Measurements from ENCODE around the gene RBM19.

RBM19 gene

DNA sequence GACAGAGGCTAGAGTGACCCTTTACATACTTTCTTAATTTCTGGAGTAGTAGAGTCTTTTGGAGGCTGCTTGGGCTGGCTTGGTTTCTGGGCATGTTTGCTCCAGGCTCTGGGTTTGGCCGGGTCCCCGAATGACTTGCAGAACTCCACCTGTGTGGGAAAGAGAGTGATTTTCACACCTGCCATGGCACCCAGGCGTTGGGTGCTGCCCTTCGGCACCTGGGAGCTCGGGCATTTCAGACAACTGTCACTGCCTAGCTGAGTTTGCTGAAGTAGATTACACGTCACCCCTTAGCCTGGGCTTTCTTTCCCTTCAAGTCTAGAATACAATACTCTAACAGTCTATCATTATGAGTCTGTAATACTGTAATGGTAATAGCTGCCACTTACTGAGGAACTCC is 6.1 kb downstream of the RBM19 start:
- DNase-seq = no peak
- in situ Hi-C loops (cut with MboI; ENCODE audit: low pct_unique_long_range_greater_than_20kb, low sequenced_read_pairs) = no loop called here

DNA sequence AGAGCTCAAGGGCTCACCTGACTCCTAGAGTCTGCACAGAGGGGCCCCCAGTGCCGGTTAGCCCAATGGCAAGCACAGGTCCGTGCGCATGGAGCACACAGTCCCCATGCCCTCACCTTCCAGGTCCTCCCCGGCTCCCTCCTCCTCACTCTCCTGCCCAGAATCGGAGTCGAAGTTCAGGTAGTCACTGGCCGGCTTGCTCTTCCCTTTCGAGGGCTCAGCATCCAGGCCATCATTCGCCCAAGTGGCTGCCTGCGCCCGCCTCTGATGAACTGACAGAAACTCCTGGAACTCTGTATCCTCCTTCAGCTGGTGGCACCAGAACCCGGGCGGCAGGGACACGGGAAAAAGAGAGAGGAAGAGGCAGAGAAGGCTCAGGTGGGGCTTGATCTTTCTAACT is 7.0 kb downstream of the RBM19 start:
- in situ Hi-C loops (cut with MboI; ENCODE audit: low pct_unique_long_range_greater_than_20kb, low sequenced_read_pairs) = no loop called here
- no peak for DNase-seq

DNA sequence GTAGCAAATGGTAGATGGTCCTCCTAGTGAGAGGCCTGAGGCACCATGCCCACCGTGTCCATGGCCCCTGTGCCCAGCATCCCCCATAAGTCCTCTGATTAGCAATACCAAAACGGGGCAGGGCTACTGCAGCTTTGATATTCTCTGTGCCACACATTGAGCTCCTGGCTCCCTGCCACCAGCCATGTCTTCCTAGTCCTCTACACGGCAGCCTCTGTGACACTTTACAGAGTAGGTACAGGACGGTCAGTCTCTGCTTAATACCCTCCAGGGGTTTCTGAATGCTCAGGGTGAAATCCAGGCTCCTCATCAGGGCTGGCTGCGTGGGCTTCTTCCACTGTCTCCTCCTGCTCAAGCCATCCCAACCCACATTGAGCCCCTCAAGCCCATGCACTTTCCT is 8.0 kb downstream of the RBM19 start:
- in situ Hi-C loops (cut with MboI; ENCODE audit: low pct_unique_long_range_greater_than_20kb, low sequenced_read_pairs) = no loop called here
- DNase-seq = no peak

DNA sequence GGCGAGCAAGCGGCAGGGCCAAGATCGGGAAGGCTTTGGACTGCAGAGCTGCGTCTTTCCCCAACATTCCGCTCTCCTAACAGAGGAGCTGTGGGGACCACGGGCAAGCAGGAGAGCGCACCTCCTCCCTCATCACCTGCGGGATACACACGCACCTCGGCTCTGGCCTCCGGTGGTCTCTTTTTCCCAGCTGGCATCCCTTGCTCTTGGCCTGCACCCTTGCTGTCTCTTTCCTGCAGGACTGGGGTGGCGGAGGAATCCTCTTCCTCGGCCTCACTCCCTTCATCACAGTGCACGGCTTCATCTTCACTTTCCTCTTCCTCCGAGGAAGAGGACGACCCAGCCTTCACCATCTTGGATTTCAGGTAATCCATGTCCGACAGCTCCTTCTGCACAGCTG is 8.5 kb downstream of the RBM19 start:
- in situ Hi-C loops (cut with MboI; ENCODE audit: low pct_unique_long_range_greater_than_20kb, low sequenced_read_pairs) = no loop called here
- no peak for DNase-seq

DNA sequence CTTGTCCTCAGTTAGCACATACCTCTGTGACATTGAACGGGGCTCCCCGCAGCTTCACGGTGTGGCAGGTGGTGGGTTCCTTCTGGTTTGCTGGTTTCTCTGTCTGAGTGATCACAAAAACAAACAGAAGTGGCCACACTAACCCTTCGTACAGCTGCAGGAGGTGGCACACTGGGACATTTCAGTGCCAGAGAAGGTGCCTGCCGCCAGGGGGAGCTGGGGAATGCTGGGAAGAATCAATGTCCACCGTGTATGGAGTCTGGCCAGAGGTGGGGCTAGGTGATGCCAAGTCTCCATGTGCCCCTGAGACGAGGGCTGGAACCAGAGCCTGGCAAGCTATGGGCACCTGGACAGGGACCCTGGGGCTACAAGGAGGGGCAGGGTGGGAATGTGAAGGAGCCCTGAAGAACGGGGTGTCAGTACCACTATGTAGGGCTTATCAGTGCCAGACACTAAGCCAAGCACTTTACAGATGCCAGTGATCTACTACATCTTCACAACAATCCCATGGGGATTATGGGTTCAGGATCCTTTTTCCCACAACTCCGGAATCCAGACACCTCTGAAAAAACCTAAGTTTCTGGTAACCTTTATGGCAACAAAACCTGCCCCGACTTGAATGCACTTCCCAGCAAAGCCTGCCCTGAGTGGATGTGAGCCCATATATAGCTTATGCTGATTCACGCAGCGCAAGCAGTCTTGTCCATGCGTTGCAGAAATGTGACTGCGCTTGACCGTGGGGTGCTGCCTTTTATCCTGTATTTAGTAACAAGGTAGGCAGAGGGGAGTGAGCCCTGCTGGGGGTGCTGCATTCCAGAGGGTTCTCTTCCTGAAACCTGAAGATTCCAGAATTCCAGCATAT is 10.8 kb downstream of the RBM19 start:
- in situ Hi-C loops (cut with MboI; ENCODE audit: low pct_unique_long_range_greater_than_20kb, low sequenced_read_pairs) = no loop called here
- DNase-seq = peak; percentile 26

DNA sequence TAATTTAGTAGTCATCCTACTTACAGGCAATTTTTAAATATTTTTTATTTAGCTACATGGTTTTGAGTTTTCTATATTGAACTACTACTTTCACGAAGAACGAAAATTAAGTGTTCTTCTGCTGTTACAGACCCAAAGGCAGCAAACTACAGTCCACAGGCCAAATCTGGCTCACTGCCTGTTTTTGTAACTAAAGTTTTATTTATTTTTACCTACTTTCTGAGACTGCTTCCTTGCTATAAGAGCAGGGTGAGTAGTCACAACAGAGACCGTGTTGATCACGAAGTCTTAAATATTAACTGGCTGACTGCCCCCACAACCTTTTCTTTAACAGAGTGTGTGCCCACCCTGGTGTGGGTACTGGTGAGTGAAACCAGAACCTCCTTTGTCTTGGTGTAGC is 11.6 kb downstream of the RBM19 start:
- in situ Hi-C loops (cut with MboI; ENCODE audit: low pct_unique_long_range_greater_than_20kb, low sequenced_read_pairs) = no loop called here
- no peak for DNase-seq

DNA sequence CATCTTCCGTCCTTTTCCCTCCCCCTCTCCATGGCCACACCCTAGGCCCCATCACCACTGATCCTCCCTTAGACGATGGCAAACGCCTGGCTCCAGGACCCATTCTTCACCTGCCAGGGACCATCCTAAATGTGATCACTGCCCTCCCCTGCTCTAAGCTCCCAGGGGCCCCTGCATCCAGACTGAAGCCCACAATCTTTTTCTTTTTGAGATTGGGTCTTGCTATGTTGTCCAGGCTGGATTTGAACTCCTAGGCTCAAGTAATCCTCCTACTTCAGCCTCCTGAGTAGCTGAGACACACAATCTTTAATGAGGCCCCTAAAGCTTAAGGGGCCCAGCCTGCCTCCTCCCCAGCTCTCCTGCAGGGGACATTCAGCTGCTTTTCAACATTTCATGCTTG is 15.3 kb downstream of the RBM19 start:
- in situ Hi-C loops (cut with MboI; ENCODE audit: low pct_unique_long_range_greater_than_20kb, low sequenced_read_pairs) = no loop called here
- DNase-seq = no peak

DNA sequence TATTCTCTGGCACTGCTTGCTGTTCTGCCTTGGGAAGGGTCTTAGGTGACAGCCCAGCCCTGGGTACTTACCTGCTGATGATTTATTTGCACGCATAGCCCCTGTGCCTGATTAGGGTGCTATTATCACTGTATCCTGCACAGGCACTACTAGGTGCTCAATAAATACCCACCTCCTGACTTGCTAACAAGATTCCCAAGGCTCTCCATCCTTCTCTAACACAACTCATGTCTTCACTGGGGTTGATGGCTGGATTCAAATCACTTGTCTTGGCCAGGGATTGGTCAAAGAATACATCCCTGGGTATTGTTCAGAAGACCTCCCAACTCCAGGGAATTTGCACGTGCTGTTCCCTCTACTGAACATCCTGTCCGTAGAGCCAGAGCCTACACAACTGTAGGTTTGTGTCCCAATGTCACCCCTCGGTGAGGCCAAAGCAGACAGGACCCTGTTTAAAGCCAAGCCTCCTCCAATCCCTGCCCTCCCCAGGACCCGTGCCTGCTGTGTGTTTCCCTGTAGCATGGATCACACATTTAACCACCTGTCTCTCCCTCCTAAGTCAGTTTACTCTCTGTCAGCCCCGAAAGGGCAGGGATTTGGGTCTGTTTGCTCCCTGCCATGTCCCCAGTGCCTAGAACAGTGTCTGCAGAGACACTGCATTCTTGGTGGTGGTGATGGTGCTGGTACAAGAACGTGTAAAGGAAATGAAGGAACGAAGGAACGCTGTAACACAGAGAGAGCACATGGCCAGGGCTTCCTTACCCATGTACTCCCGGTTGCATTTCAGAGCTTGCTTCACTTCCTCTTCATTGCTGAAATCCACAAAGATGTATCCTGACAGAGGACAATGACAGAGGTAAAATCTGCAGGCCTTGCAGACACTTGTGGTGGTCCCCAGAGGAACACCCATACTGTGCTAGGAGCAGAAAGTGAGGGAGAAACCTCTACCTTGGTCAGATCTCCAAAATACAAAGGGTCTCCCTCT is 16.5 kb downstream of the RBM19 start:
- in situ Hi-C loops (cut with MboI; ENCODE audit: low pct_unique_long_range_greater_than_20kb, low sequenced_read_pairs) = no loop called here
- DNase-seq = no peak

DNA sequence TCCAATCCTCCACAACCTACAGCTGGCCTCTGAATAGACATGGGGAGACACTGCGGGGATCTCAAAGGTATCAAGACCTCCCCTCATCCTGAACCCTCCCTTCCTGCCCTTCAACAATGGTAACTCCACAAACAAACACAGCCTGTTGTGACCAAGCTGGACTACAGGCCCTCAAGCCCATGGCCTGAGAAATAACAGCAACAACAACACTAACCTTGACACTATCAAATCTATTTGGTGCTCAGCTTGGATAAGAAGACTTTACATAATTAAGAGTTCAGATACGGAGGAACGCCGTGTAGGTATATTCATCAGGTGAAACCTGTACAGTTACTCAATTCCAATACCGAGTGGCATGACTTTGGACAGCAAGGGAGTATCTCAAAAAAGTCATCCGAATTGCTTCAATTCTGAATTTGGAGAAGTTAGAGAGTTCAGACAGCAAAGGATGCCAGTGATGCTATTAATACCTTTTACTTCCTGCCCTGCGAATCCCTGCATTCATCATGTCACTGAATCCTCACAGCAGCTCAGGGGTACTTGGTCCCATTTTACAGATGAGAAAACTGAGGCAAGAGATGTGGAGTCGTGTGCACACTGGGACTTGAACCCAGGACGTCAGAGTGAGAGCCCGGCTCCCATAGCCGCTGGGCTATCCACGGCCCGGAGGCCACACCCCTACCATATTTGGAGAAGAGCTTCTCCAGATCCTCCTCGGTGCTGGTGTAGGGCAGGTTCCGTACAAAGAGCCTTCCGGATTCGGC is 17.8 kb downstream of the RBM19 start:
- DNase-seq = no peak
- in situ Hi-C loops (cut with MboI; ENCODE audit: low pct_unique_long_range_greater_than_20kb, low sequenced_read_pairs) = no loop called here

DNA sequence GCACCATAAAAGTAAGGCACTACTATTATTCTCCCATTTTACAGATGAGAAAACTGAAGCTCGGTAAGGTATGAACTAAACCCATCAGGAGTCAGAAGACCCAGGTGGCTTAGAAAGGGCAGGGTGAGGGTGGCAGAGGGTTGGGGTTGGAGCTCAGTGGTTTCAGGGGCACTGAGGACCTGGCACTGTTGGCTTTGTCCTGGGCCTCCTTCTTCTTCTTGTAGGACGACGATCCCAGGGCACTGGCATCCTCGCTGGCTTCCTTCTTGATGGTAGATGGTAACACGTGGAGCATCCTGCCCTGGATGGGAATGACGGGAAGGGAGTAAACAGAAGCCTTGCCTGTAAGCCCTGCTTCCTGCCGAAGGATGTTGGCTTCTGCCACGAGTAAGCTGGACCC is 19.9 kb downstream of the RBM19 start:
- no peak for DNase-seq
- in situ Hi-C loops (cut with MboI; ENCODE audit: low pct_unique_long_range_greater_than_20kb, low sequenced_read_pairs) = no loop called here

DNA sequence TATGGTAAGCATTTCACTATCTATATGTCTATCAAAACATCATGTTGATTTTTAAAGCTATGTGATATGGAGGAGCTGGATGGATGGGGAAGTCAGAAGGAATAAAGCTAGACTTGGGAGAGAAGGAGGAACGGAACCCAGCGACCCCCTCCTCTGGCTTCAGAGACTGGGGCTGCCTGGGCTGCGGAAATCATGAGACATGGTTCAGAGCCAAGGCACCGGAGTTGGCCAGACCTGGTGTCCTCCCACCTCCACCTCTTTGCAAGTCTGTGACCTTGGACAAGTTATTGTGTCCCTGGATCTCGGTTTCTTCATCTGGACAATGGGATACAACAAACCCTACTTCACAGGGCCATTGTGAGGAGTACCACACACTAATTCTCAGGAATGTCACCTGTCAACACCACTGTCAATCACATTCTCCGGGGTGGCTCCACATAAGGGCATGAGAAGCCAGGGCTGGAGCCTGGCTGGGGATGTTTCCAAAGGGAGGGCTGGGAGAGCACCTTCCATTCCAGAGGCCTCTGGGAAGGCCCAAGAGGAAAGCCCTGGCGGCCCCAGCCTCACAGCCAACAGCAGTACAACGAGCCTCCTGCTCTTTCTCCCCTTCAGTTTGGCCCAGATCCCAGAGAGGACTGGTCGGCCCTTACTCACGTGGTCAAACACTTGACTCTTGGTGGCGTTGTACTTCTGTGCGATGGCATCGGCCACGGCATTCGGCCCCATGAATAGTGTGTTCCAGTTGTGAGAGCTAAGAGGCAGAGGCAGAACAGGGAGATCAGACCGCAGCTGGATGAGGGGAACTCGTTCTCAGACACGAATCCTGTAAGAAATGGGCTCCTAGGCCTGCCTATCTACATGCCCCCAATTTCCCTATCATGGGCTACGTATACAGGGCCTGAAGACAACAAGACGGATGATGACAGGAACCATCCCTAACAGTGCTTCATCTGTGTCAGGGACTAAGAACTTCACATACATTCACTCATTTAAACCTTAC is 20.7 kb downstream of the RBM19 start:
- in situ Hi-C loops (cut with MboI; ENCODE audit: low pct_unique_long_range_greater_than_20kb, low sequenced_read_pairs) = no loop called here
- no peak for DNase-seq

DNA sequence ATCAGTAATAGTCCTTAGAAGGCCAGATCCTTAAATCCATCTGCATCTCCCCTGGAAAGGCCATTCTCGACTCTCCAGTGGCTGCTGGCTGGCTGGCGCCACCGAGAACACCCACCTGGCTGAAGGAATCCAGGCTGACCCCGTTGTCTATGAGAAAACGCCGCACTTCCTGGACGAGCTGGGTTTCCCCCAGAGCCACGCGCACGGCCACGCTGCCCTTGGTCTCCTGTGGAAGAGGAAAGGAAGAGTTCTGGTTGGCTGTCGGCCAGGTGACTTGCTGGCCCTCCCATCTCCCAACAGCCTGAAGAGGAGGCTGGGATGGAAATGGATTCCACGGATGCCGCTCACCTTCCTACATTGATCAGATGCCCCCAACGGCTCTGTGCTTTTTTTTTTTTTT is 23.9 kb downstream of the RBM19 start:
- in situ Hi-C loops (cut with MboI; ENCODE audit: low pct_unique_long_range_greater_than_20kb, low sequenced_read_pairs) = no loop called here
- no peak for DNase-seq

DNA sequence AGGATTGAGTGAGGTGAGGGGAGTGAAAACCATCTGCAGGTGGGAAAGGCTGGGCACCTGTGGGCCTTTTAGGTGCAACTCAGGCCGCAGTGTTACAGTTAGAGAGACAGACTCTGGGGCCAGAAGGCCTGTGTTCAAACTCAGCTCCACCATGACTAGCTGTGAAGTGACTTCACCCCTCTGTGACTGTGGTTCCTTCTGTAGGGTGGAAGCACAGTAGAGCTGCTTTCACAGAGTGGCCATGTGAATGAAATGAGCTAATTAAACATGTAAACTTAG is 25.0 kb downstream of the RBM19 start:
- DNase-seq = no peak
- in situ Hi-C loops (cut with MboI; ENCODE audit: low pct_unique_long_range_greater_than_20kb, low sequenced_read_pairs) = no loop called here

DNA sequence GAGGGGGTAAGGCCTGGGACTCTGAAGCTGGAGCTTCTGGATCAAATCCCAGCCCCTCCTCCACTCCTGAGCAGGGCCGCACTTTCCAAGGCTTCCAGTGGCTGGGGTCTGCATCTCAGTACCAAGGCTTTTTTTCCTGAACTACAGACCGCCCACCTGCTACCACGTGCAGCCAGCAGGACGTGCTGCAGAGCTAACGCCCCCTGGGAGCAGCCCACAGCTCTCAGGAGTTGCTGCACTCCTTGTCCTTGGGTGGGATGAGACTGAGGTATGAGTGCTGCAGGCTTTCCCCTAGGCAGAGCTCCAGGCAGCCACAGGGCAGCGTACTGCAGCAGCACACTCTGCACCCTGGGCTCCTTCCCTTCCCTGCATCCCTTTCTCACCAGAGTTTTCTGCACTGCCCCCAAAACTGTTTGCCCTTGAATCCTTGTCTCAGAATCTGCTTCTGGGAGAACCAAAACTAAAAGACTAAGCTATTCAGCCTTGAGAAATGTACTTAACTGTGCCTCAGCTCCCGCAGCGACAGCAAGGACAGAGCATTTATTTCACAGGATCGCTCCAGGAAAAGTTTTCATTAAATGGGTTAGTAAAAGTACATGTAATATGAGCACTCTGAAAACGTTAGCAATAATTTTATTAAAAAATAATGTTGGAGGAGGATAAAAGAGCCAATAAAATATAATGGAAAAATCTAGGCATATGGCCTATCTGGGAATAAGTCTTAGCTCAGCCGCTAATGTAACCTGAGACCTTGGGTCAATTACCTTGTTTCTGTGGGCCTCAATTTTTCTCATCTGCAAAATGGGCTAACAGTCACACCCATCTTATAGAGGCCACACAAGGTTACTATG is 25.5 kb downstream of the RBM19 start:
- DNase-seq = no peak
- in situ Hi-C loops (cut with MboI; ENCODE audit: low pct_unique_long_range_greater_than_20kb, low sequenced_read_pairs) = no loop called here

DNA sequence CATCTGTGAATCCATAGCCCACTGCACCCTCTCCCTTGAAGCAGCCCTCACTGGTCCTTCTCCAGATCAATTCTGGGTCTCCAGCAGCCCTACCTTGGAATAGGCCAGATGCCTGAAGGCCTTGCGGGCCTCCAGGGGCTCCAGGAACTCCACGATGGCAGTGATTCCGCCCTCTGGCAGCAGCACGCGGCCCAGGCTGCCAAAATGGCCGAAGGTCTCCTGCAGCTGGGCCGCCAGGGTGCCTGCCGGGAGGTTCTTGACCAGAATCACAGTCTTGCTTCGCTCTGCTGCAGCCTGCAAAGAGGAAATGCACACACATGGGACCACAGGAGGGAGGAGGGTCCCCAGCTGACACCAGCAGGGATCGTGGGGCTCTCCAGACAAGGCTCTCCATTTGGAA is 26.3 kb downstream of the RBM19 start:
- in situ Hi-C loops (cut with MboI; ENCODE audit: low pct_unique_long_range_greater_than_20kb, low sequenced_read_pairs) = no loop called here
- DNase-seq = no peak

DNA sequence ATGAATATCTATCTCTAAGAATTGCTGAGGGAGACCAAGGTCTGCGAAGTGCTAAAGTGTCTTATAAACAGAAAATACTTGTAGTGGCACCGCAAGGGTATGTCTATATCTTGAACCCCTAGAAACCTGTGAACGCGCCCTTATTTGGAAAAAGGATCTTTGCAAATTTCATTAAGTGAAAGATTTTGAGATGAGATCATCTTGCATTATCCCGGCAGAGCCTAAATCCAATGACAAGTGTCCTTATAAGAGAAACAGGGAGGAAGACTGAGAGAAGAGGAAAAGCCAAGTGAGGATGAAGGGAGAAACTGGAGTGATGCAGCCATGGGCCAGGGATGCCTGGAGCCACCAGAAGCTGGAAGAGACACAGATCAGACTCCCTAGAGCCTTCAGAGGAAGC is 27.7 kb downstream of the RBM19 start:
- DNase-seq = no peak
- in situ Hi-C loops (cut with MboI; ENCODE audit: low pct_unique_long_range_greater_than_20kb, low sequenced_read_pairs) = no loop called here

DNA sequence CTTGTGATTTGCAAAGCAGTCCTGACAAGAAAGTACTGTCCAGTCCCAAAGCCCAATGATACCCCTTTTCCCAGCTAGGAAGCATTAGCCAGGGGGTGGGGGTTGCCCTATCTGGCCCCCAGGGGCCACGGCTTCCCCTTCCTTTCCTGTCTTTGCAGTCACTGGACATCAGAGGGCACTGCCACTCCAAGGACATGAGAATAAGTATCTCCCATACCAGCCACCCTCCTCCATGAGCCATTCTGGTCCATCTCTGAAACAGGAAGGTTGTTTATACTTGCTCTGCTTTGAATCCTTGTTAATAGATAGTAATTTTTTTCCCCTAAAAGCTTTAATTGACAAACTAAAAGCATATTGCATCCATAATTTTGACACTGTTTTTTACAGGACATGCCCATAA is 29.7 kb downstream of the RBM19 start:
- no peak for DNase-seq
- in situ Hi-C loops (cut with MboI; ENCODE audit: low pct_unique_long_range_greater_than_20kb, low sequenced_read_pairs) = no loop called here

DNA sequence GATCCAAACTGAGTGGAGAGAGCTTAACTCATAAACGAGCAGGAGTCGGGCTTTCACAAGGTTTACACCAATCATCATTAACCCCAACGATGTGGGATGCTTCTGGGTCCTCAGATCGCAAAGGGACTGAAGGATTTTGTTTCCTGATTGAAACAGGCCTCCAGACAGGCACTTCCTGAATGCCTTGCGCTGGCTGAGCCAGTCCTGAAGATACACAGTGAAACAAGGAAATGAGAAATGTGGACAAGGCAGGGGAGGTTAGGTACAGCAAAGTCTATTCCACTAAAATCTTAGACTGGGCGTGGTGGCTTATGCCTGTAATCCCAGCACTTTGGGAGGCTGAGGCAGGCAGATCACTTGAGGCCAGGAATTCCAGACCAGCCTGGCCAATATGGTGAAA is 30.7 kb downstream of the RBM19 start:
- DNase-seq = no peak
- in situ Hi-C loops (cut with MboI; ENCODE audit: low pct_unique_long_range_greater_than_20kb, low sequenced_read_pairs) = no loop called here

All from KBM-7 (cell line).